LNCaP clone FGC (cell line): ENCODE results near the gene ZNF275.
"Not testable (repeated sequence)": the region's sequence is repeated elsewhere in the genome, so short reads cannot be mapped to it uniquely, and the experiment has no call there.

ENCODE experiments used
- DNase-seq: peaks from one replicate; pipeline ENCODE4 v3.0.0-alpha.2; 2011; ENCODE audit warnings: low read depth
- H3K4me3 ChIP-seq: 2 replicates; pipeline ENCODE4 v1.5.1; 2011; ENCODE audit warnings: mild to moderate bottlenecking, low read depth, low read length, control low read depth
- TF ChIP-seq, protein P1 (sequence below): IDR thresholded peaks from 2 replicates; pipeline ENCODE4 v1.5.1; 2012; ENCODE audit warnings: mild to moderate bottlenecking; ENCODE audit not compliant: control insufficient read depth, insufficient read depth; ENCODE audit errors: extremely low read depth

The ZNF275 gene

GRCh38 chrX:153381684-153382532 lies 48.0 kb downstream of the ZNF275 start:
- H3K4me3 ChIP-seq: no peak overlapping the region
- DNase-seq: no peak
- TF ChIP-seq, protein P1, sequence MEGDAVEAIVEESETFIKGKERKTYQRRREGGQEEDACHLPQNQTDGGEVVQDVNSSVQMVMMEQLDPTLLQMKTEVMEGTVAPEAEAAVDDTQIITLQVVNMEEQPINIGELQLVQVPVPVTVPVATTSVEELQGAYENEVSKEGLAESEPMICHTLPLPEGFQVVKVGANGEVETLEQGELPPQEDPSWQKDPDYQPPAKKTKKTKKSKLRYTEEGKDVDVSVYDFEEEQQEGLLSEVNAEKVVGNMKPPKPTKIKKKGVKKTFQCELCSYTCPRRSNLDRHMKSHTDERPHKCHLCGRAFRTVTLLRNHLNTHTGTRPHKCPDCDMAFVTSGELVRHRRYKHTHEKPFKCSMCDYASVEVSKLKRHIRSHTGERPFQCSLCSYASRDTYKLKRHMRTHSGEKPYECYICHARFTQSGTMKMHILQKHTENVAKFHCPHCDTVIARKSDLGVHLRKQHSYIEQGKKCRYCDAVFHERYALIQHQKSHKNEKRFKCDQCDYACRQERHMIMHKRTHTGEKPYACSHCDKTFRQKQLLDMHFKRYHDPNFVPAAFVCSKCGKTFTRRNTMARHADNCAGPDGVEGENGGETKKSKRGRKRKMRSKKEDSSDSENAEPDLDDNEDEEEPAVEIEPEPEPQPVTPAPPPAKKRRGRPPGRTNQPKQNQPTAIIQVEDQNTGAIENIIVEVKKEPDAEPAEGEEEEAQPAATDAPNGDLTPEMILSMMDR: no peak

DNA sequence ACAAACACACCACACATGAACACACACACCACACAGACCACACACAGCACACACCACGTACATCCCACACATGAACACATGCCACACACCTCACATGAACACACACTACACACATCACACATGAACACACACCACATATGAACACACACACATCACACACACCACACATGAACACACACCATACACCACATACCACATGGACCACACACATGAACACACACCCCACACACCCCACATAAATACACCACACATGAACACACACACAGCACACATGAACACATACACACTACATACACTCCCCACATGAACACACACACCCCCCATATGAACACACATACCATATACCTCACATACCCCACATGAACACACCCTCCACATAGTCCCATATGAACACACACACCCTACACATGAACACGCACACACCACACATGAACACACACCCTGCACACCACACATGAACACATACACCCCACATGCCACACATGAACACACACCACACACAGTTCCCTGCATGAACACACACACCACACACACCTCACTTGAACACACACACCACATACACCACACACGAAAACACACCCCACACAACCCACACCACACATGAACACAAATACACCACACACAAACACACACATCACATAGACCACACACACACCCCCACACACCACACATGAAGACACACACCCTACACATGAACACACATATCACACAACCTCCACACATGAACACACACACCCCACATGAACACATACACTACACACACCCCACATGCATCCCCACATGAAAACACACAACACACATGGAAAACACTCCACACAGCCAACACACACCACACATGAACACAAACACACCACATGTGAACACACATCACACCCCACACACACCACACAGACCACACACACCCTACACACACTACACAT lies 48.9 kb downstream of the ZNF275 start:
- DNase-seq: no peak
- no peak overlapping the region for H3K4me3 ChIP-seq
- TF ChIP-seq, protein P1: no peak

GRCh38 chrX:153384390-153384789 lies 50.4 kb downstream of the ZNF275 start:
- no peak overlapping the region for H3K4me3 ChIP-seq
- TF ChIP-seq, protein P1: no peak
- DNase-seq: no peak

DNA sequence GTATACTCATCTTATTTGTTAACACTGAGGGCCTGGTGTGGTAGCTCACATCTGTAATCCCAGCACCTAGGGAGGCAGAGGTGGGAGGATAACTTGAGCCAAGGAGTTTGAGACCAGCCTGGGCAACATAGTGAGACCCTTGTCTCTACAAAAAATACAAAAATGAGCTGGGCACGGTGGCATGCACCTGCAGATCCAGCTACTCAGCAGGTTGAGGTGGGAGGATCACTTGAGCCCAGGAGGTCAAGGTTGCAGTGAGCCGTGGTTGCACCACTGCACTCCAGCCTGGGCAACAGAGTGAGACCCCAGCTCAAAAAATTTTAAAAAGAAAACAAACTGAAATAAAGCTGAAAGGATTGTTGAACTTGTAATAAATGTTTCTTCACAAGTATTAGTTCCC lies 51.0 kb downstream of the ZNF275 start:
- H3K4me3 ChIP-seq, DNase-seq: not testable (repeated sequence)

DNA sequence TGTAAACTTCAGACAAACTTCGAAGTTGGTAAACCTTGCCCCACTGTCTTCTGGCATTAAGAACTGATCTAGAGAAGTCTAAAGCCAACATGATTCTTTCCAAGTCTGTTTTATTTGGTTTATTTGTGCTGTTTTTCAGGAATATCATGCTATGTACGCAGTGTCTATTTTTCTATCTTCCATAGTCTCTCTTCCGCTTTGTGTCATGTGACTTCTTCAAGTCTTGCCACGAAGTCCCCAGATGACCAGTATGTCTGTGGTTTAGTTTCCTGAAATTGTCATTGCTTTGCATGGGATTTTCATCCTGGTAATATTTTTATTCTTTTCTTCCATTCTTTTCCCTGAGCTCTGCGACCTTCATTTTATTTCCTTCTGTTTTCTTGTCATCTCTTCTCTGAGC lies 52.1 kb downstream of the ZNF275 start:
- no peak overlapping the region for H3K4me3 ChIP-seq
- no peak for DNase-seq
- TF ChIP-seq, protein P1: no peak

GRCh38 chrX:153387345-153387744 lies 53.4 kb downstream of the ZNF275 start:
- TF ChIP-seq, protein P1: no peak
- no peak for DNase-seq
- no peak overlapping the region for H3K4me3 ChIP-seq
